Activated CD4-positive, alpha-beta T cell treated with anti-CD3 and anti-CD28 coated beads for 4 hours (primary cell): ENCODE data around the gene FAM241A.
"Not testable (repeated sequence)": the region's sequence is repeated elsewhere in the genome, so short reads cannot be mapped to it uniquely, and the experiment has no call there.

Experiments used
- DNase-seq, 2 donors: peaks; one replicate each; pipeline ENCODE4 v3.0.0-alpha.2; 2020

Gene FAM241A

DNA sequence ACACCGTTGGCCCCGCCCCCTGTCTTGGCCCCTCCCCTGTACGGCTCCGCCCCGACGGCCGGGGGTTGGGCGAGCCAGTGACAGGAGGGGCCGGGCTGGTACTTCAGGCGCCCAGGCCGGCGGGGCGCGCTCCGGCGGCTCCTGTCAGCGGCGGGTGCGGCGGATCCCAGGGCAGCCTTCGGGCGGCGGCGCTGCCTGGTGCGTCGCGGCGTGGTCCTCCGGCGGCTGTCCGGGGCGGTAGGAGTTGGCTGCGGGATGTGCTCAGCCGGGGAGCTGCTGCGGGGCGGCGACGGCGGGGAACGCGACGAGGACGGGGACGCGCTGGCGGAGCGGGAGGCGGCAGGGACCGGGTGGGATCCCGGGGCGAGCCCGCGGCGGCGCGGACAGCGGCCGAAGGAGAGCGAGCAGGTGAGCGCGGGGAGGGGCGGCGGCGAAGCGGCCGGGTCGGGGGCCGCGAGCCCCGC is at the start of gene FAM241A:
FAM241A (plus strand) TSS at position 129 of the 464 bp plus-strand sequence; CDS start at position 256, 127 bp downstream.
- peak; percentile 90 to 95 for DNase-seq

DNA sequence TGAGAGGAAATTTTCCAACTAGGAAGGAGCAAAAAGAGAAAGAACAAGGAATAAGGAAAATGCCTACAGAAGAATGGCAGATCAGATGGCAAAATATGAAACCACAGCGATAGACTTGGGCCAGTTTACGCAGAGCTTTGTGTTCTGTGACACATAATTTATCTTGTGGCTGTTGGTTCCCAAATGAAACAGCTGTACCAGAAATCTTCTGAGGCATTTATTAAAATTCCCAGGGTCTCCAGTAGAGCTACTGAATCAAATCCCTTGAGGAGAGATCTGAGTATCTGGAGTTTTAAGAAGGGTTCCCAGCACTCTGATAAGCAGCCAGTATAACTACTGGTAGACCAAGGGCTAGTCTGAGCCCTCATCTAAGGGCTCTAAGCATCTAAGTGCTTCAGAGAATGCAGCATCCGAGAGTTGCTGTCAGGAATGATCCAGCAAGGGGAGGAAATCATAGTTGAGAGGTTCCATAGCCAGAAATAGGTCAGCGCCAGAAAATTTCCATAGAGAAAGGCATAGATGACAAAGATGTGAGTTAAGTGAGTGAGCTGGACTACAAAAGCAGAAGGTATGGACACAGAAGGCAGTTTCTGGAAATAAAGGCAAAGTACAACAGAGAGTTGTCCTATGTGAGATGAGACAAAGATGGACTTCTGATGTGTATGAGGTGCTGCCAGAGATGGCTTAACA is 46.3 kb upstream of the FAM241A start:
- no peak for DNase-seq

DNA sequence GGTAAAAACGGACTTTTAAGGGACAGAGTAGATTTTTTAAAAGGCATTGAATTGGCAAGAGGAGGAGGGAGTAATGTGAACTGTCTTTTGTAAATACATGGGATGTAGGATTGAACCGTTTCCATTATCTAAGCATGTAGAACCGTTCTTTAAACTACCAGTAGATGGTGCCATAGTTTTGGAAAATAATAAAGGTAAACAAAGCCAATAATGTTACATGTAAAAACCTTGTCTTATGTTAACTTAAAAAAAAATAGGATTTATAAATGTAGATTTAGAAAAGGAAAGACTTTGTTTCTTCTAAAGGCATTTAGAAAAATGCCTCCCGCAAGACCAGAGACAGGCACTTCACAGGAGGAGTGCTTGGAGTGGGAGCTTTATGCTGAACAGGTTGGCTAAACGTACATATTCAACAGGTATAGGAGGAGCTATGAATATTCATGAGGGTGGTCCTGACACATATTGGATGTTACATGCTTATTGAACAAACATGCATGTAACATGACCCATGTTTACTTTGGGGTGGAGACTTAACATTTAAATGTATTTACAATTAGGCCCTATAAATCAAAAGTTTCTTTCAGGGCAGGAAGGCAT is 45.5 kb upstream of the FAM241A start:
- DNase-seq: no peak

DNA sequence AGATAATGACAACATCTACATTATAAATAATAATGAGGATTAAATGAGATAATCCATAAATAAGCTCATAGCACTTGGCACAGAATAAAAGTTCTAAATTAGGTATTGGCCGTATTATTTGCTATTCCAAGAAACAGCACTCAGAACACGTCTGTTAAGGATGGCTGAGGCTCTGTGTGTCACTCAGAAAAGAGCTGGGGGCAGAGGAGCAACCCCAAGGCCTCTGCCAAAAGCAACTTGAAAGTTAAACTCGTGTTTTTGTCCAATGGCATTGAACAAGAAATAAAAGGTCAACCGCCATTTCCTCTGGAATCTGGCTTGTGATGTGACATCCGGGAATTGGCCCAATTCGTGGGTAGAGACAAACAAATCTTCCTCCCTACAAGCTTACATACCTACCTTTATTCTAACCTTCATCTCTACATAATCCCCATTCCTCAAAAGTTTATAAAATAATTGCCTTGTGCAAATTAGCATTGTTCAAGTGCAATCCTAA is 42.3 kb upstream of the FAM241A start:
- DNase-seq: no peak

DNA sequence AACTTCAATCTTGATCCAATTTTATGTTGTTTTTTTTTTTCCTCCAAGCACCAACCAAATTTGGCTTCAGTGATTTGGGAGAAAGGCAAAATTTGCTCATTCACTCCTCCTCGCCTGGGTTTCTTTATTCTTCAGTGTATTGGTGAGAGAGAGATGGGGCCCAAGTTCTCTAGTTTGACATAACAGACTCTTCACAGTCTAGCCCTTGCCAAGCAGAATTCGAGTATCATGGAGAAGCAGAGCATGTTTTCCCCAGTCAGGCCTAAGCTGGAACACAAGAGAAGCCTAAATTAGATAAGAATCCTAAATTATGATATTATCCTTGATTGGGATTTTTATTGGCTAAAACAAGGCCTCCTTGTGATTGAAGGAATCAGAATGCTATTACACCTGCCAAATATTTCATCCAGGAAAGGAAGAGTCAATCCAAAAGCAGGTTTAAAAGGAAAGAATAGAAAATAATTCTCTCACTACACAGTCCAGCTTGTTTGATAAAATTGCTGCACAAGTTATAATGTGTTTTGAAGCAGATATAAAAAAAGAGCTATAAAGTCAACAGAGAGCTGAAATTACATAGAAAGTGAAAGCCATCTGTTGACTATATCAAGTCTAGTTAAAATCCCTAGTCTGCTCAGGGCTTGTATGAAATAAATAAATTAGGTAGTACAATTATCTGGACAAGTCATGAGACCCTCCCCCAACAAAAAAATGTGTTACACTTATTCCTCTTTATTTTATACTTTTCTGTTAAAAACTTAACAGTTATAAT is 39.9 kb upstream of the FAM241A start:
- no peak for DNase-seq

DNA sequence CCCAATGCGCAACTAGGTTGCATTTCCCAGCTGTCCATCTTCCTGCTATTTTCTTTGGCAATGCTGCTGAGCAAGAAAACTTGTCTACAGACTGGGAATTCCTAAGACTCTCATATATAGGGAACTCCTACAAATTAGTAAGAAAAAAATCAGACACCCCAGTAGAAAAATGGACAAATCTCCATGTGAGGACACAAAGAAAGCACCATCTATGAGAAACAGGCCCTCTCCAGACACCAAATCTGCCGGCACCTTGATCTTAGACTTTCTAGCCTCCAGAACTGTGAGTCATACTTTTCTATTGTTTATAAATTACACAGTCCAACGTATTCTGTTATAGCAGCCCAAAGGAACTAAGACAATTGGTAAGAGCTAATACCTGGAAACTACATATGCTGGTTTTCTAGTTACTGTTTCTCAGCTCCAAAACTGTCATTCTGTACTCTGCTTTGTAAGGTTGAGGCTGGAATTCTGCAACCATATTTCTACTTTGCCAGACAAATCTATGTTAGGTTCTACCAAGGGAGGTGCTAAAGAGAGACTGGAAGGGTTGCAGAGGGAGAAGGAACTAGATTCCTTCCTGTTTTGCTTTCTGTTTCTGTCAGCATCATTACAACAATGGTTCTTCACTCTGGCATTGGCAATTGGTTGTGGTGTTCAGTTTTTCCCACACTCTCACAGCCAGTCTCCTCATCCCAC is 35.7 kb upstream of the FAM241A start:
- no peak for DNase-seq

DNA sequence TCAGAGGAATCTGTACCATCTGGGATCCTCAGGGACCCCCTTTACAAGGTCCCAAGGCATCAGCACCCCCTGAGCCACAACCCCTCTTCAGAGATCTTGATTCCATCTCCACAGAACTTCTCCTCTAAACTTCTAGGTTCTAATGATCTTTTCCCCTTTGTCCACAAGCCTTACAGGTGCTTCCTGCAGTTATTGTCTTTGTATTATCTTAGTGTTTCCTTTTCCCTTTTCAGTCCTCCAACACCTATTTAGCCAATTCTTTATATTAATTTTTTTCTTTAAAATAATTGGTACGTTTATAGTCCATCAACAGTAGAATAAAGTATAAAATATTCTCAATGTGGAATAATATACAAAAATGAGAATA is 35.2 kb upstream of the FAM241A start:
- no peak for DNase-seq

DNA sequence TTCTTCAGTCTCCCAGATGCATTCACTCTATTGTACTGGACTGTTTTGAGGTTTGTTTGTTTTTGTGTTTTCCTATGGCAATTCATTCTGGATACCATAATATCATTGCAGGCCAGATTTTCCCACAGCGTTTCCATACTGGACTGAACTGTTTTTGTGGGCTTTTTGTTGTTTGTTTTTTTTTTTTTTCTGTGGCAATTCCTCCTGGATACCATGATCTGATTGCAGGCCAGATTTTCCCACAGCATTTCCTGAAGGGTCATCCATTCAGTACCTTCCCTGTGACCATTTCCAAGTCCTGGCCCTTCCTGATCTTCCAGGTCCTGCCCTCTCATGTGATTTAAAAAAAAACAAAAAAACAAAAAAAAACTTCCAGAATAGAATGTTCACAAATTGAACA is 33.9 kb upstream of the FAM241A start:
- DNase-seq: no peak

DNA sequence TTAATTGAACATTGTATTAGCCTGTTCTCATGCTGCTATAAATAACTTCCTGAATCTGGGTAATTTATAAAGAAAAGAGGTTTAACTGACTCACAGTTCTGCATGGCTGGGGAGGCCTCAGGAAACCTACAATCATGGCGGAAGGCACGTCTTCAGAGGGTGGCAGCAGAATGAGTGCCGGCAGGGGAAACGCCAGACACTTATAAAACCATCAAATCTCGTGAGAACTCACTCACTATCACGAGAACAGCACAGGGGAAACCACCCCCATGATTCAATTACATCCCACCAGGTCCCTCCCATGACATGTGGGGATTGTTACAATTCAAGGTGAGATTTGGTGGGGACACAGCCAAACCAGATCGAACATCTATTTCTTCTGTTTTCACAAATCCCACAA is 33.2 kb upstream of the FAM241A start:
- not testable (repeated sequence) for DNase-seq

DNA sequence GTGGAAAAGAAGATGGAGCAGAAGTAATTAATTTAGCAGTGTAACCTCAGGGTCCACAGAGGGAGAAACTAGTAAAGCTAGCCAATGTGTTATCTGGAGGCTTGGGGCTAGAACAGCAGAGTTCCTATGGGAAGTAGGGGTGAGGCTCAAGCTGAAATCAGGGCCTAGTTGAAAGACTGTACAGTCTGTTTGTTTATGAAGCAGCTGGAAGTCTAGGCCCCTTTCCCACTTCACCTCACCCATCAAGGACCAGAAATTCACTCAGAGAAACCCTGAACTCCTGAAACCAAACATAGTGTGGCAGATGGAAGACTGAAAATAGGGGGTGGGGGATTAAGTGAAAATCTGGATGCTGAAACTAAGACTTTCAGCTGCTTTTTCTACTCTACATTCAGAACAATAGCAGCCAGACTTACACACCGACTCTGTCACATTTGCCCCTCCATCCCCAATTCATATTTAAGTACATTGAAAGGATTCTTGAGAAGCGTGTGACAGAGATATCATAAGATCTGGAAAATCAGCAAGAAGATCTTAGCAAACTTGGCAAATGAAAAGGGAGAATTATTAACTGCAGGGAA is 32.6 kb upstream of the FAM241A start:
- no peak for DNase-seq

DNA sequence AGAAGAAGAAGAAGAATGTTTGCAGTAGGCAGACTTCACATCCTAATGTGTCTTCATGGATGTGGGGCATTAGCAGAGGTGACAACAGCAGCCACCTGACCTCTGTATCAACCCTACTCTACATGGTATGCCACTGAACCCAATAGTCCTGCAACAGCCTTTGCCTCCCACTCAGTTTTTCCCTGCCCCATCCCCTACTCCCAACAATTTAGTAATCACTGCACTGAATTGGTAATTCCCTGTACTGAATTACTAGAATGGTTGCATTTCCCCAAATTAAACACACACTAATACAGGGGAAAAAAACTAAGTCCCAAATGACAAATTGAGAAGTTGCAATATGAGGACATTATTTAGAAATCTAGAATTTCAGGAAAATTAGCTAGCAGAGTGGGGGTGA is 31.4 kb upstream of the FAM241A start:
- DNase-seq: no peak

DNA sequence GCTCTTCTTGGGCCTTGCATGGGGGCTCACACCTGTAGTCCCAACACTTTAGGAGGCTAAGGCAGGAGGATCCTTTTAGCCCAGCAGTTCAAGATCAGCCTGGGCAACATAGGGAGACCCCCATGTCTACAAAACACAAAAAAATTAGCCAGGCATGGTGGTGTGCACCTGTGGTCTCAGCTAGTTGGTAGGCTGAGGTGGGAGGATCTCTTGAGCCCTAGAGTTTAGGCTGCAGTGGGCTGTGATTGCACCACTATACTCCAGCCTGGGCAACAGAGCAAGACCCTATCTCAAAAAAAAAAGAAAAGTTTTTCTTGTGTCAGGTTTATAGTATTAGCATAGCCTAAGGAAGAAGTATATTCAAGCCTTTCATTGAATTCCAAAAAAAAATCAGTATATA is 30.8 kb upstream of the FAM241A start:
- DNase-seq: no peak

DNA sequence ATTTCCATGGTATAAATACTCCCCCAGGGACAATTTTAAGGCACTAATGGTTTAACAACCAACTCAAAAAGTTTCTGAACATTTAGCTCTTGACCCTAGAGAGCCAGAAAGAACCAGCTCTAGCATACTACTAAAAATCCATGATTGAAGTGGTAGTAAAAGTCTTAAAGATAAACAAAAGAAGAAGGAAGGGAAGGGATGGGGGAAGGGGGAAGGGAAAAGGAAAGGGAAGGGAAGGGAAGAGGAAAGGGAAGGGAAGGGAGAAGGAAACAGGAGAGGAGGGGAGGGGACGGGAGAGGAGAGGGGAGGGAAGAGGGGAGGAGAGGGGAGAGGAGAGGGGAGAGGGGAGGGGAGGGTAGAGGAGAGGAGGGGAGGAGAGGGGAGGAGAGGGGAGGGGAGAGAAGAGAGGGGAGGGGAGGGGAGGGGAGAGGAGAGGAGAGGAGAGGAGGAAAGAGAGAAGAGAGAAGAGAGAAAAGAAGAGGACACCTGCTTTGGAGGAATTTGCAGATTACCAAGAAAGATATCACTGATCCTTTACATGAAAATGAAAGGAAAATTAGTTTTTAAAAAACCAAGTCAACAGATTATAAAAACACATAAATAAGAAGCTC is 26.4 kb upstream of the FAM241A start:
- no peak for DNase-seq

DNA sequence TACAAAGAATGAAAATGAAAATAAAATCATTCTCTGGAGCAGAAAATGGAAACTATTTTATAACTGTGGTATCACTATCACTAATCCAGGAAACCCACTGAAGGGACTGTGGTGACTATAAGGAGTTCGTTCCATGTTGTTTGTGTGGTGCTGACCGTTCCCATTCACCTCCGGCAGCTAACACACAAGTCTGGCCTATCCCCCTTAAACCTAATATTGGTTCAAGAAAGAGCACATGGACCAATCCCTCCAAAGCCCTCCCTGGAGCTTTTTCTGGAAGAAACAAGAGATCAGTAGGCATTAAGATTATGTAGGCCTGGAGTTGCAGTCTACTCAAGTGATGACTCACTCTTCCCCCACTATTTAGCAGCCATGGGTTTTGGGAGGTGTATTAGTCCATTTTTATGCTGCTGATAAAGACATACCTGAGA is 25.9 kb upstream of the FAM241A start:
- DNase-seq: no peak

DNA sequence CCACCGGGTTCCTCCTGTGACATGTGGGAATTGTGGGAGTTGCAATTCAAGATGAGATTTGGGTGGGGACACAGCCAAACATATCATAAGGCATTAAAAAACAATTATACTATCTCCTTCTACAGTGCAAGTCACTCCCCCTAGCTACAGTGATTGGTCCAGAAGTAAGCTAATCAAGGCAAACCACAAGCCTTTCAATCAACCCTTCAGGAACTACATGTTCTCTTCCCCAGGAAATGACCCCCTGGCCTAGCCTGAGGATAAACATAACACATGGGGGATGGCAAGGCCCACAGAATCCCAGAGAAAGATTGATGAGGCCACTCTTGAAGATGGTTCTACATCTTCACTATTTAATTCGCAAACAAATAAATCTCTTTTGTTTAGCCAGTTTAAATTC is 25.2 kb upstream of the FAM241A start:
- no peak for DNase-seq

DNA sequence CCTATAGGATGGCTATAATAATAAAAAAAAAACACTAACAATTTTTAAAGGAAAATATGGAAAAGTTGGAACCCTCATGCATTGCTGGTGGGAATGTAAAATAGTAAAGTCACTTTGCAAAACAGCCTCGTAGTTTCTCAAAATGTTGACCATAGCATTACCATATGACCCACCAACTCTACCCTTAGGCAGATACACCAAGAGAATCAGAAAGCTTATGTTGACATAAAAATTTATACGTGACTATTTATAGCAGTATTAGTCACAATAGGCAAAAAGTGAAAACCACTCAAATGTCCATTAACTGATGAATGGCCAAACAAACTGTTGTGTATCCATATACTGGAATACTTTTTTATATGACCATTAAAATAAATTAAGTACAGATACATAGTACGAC is 19.8 kb upstream of the FAM241A start:
- DNase-seq: no peak

DNA sequence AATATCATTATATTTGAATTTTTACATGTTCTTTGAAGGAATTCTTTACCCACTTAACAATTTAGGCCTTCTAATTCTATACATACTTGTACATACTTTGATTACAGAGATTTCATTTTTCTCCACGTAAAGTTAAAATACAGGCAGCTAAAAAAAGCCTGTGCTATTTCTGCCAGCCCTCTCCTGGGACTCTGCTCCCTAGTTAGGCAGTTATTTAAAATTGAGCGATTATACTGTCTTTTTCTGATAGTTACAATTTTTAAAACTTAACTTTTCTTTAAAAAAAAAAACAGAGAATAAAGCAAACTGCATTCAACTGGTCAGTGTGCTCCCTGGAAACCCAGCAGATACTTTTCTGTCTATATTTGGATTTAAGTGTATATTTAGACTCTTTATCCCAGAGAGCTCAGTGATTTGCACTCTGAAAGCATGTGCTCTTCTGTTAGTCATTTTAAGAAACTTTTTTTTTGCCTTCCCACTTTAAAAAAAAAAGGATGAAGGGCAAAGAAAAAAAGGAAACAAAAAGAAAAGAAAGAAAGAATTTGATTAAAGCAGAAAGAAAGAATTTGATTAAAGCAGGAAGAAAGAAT is 18.1 kb upstream of the FAM241A start:
- DNase-seq: no peak

DNA sequence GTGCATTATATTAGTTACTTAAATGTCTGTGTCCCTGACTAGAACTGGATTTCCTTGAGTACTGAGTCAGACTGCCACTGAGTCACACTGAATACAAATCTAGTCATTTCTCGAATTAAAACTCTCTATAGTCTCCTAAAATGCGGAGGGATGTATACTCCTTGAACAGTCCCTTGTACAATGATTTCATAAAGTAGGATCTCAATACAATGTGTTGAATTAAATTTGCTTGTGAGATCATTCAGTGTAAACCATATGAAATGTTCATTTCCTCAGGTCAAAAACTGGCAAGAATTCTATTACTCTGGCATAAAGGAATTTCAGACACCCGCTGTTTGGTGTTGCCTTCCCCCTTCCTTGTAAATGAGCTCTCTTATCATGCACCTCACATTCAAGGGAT is 17.5 kb upstream of the FAM241A start:
- no peak for DNase-seq

DNA sequence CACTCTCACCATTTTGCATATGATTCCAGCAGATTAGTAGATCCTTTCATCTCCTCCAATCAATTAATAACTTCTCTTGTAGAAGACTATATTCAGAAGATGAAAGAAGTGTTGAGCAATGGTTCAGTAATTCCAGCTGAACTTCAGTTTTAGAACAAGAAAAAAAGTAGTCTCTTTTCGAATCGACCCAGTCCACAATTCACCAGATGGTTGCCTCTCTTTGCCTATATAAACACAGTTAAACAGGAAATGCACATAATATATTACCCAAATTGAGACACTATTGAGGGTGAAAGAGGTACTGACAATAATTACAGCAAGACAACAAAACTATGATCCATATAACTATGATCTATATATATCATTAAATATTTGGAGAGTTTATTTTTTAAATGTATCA is 16.8 kb upstream of the FAM241A start:
- DNase-seq: no peak

DNA sequence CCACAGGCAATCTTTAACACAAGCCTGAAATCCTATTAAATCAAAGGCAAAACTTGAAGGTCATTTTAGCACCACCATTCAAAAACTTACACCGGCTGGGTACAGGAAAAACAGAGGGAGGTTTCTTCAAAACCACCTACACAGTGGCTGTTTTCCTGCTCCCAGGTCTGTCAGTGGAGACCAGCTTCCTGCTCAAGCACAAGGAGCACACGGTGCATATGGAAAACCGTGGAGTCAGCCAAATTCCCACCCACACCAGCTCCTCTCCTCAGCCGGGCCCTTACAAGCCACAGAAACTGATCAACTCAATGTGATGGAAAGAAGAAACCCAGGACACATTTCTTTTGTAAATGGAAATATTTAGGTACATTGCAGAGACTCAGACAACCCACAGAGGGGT is 14.3 kb upstream of the FAM241A start:
- DNase-seq: no peak

DNA sequence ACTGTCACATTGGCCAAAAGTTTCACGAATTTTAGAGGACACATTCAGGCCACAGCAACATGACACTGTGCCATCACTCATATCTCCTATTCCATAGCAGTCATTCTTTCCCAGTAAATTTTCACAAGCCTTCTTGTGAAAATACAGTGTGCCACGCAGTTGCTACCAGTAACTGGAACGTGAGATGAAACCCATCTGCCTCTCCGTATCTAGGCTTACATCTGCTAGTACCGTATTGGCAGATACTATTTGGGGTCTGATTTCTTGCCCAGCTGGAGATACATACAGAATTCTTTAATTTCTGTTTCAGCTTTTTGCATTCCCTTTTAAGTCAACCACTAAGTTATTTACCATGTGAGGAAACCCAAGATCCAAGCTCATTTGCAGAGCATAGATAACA is 8.7 kb upstream of the FAM241A start:
- DNase-seq: no peak

DNA sequence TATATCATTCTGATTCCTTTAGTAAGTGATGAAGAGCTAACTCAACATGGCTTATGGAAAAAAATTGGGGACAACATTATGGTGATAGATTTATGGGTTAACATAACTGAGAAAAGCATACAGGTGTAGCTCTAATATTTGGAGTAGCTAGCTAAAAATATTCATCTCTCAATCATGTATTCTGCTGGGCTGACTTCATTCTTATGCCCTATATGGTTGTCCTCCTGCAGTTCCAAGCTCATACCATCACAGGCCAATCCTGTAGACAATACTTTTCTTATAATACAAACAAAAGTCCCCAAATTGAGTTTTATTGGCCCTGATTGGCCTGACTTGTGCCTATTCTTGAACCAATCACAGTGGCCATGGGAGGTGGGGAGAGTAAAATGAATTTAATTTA is 6.7 kb upstream of the FAM241A start:
- DNase-seq: no peak
